NT2/D1 (cell line): ENCODE results near the gene FIP1L1.

Experiments used
- SUZ12 ChIP-seq: IDR thresholded peaks from 2 replicates; pipeline ENCODE4 v1.6.1; 2011; ENCODE audit not compliant: insufficient read length, insufficient read depth; ENCODE audit errors: extremely low read depth
- YY1 ChIP-seq: IDR thresholded peaks from 2 replicates; pipeline ENCODE4 v1.6.1; 2011; ENCODE audit not compliant: insufficient read length, insufficient read depth
- ZNF274 ChIP-seq: IDR thresholded peaks from 2 replicates; pipeline ENCODE4 v1.6.1; 2011; ENCODE audit warnings: mild to moderate bottlenecking, low read depth, low read length

- TF ChIP-seq SUZ12: no peak
- TF ChIP-seq YY1: no peak
- TF ChIP-seq ZNF274: no peak
Observed at GRCh38 chr4:53480909-53481308, 103.5 kb downstream of the FIP1L1 start.
